CD14-positive monocyte (primary cell): ENCODE results near the gene LPCAT4. TPM values are rescaled to one million over a fixed set of nuclear protein-coding genes. Genes with fewer than 3 reads are reported as not detected.

Experiments
- DNase-seq, 3 donors: peaks; one replicate each; pipeline ENCODE4 v3.0.0-alpha.2; 2011 to 2022
- H2AFZ ChIP-seq: 2 replicates; pipeline ENCODE4 v1.6.0; 2012; ENCODE audit warnings: mild to moderate bottlenecking, low read depth, low read length, inconsistent platforms; ENCODE audit not compliant: insufficient read depth, poor library complexity, severe bottlenecking
- H3K27ac ChIP-seq, 2 donors: 1 replicate in 1 of 2; 2 replicates in 1 of 2; pipeline ENCODE4 v1.5.1; 2012 to 2013; ENCODE audit warnings: low read length in 2 of 2, control low read depth in 1 of 2, inconsistent platforms in 1 of 2, low read depth in 1 of 2, mild to moderate bottlenecking in 1 of 2
- H3K27me3 ChIP-seq, 2 donors: one replicate each; pipeline versions ENCODE4 v1.6.0 to v1.6.1; 2011 to 2013; ENCODE audit warnings: low read length in 2 of 2; ENCODE audit not compliant: control insufficient read depth in 2 of 2, insufficient read depth in 2 of 2
- H3K36me3 ChIP-seq, 2 donors: replicated peaks in 1 of 2; 1 replicate in 1 of 2; 2 replicates in 1 of 2; pipeline versions ENCODE4 v1.5.1 to v1.6.1; 2012 to 2013; ENCODE audit warnings: low read length in 2 of 2, control low read depth in 1 of 2, inconsistent platforms in 1 of 2, mild to moderate bottlenecking in 1 of 2; ENCODE audit not compliant: insufficient read depth in 2 of 2, control insufficient read depth in 1 of 2
- H3K4me1 ChIP-seq, 2 donors: 1 replicate in 1 of 2; 2 replicates in 1 of 2; pipeline versions ENCODE4 v1.5.1 to v1.6.1; 2012 to 2013; ENCODE audit warnings: low read length in 2 of 2, control low read depth in 1 of 2, inconsistent platforms in 1 of 2, mild to moderate bottlenecking in 1 of 2, moderate library complexity in 1 of 2; ENCODE audit not compliant: insufficient read depth in 2 of 2, control insufficient read depth in 1 of 2
- H3K4me2 ChIP-seq: replicated peaks from 2 replicates; pipeline ENCODE3; 2012; ENCODE audit warnings: low read length, moderate library complexity, mild to moderate bottlenecking; ENCODE audit not compliant: poor library complexity, severe bottlenecking; ENCODE audit errors: extremely low read depth
- H3K4me3 ChIP-seq, 3 experiments: fragments of 200-600 bp in 1 of 3; sonication (generic) in 1 of 3; replicated peaks in 1 of 3; 1 replicate in 2 of 3; 2 replicates in 1 of 3; pipeline ENCODE4 v1.5.1; 2011 to 2013; ENCODE audit warnings: low read length in 3 of 3, mild to moderate bottlenecking in 3 of 3, control low read depth in 2 of 3, low read depth in 2 of 3, inconsistent platforms in 1 of 3, moderate library complexity in 1 of 3
- H3K79me2 ChIP-seq: 2 replicates; pipeline ENCODE4 v1.6.0; 2012; ENCODE audit warnings: mild to moderate bottlenecking, control low read depth, inconsistent platforms, low read length, moderate library complexity; ENCODE audit not compliant: insufficient read depth
- H3K9ac ChIP-seq: 2 replicates; pipeline ENCODE4 v1.6.0; 2017; ENCODE audit warnings: low read length, mild to moderate bottlenecking; ENCODE audit not compliant: insufficient read depth, poor library complexity, severe bottlenecking
- H3K9me3 ChIP-seq, 2 donors: replicated peaks in 1 of 2; 1 replicate in 1 of 2; 2 replicates in 1 of 2; pipeline versions ENCODE4 v1.5.1 to v1.6.1; 2012 to 2013; ENCODE audit warnings: low read length in 2 of 2, control low read depth in 1 of 2; ENCODE audit not compliant: control insufficient read depth in 1 of 2, insufficient read depth in 1 of 2
- H4K20me1 ChIP-seq: 2 replicates; pipeline ENCODE4 v1.6.0; 2012; ENCODE audit warnings: mild to moderate bottlenecking, low read length, control low read depth, moderate library complexity; ENCODE audit not compliant: insufficient read depth
- H3K27ac Mint-ChIP-seq, 7 donors: one replicate each; pipeline ENCODE4 v1.8.0; 2020; ENCODE audit warnings: mild to moderate bottlenecking in 7 of 7, mixed read lengths in 7 of 7, moderate library complexity in 6 of 7, inconsistent platforms in 2 of 7
- H3K27me3 Mint-ChIP-seq, 3 donors: one replicate each; pipeline ENCODE4 v1.8.0; 2021 to 2022; ENCODE audit warnings: low read depth in 3 of 3, mild to moderate bottlenecking in 3 of 3, mixed read lengths in 3 of 3, moderate library complexity in 3 of 3, inconsistent platforms in 1 of 3
- H3K36me3 Mint-ChIP-seq, 2 donors: one replicate each; pipeline ENCODE4 v1.8.0; 2020; ENCODE audit warnings: mixed read lengths in 2 of 2, inconsistent platforms in 1 of 2, mild to moderate bottlenecking in 1 of 2
- H3K4me1 Mint-ChIP-seq: one replicate; pipeline ENCODE4 v1.8.0; 2020; ENCODE audit warnings: mild to moderate bottlenecking, mixed read lengths
- H3K4me3 Mint-ChIP-seq, 2 donors: one replicate each; pipeline ENCODE4 v1.8.0; 2020; ENCODE audit warnings: mild to moderate bottlenecking in 2 of 2, mixed read lengths in 2 of 2, moderate library complexity in 1 of 2
- H3K9me3 Mint-ChIP-seq, 7 donors: one replicate each; pipeline ENCODE4 v1.8.0; 2020 to 2022; ENCODE audit warnings: mixed read lengths in 7 of 7, mild to moderate bottlenecking in 6 of 7, moderate library complexity in 6 of 7, inconsistent platforms in 2 of 7
- CTCF ChIP-seq: fragments of 200-600 bp; IDR thresholded peaks from one replicate; pipeline ENCODE4 v1.8.0; 2022; ENCODE audit warnings: antibody characterized with exemption, mild to moderate bottlenecking
- WGBS: methylation state at CpG from one replicate; pipeline ENCODE4 v1.1.5; 2013; ENCODE audit warnings: missing lambda C conversion rate; ENCODE audit not compliant: insufficient coverage; 5-methylcytosine and 5-hydroxymethylcytosine counted together
- intact Hi-C, 2 donors: fragments of 100-400 bp; cut with micrococcal nuclease; formaldehyde crosslinking; loops; one replicate each; pipeline versions ENCODE4 v1.15.0 to v1.15.1; 2023
- polyA plus RNA-seq, 3 donors: library from polyadenylated mRNA; depleted of rRNA in 1 of 3; unstranded in 2 of 3; stranded (reverse) in 1 of 3; fragments of 300-500 nt in 2 of 3; fragments of >200 nt in 1 of 3; fragmentation: Illumina TruSeq in 2 of 3; gene quantifications; 1 replicate in 2 of 3; 2 replicates in 1 of 3; pipeline ENCODE4 v1.2.3, GENCODE V29; 2012 to 2021

LPCAT4 gene
- polyA plus RNA-seq, 3 donors: 3.3 to 39.5 (median 4.2) TPM

DNA sequence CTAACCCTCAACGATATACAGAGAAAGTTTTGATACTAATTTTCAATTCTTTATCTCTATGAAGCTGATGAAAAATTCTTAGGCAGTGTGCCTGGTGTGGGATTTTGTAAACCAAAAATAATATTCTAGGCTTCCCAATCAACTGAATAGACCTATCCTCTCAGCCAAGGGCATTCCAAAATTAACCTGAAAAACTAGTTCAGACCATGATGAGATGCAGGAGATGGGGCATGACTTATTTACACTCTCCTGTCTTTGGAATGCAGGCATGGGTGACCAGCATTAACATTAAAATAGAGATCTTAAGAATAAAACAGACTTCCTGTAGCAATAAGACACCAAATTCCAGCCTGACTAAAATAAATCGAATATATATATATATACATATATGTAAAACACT lies 7.8 kb upstream of the LPCAT4 start:
- Histone ChIP-seq H3K9me3 (no peaks in the 10 kb centered on the region), H3K27ac (no peak overlapping the region), H3K4me1 (no peaks in the 10 kb centered on the region), H2AFZ (no peak overlapping the region), H3K9ac (no peak overlapping the region), H3K79me2 (no peaks in the 10 kb centered on the region), H3K27me3 (no peaks in the 10 kb centered on the region), H4K20me1 (no peaks in the 10 kb centered on the region), H3K4me3 (no peak overlapping the region), H3K36me3 (no peaks in the 10 kb centered on the region), H3K4me2 (no peak overlapping the region)
- no CpG with 5 or more reads among the region's 2 CpGs for WGBS
- Mint-ChIP-seq H3K27me3 (peaks cover 2 to 7% (median 3%) of the 10 kb centered on the region in 3 donors), H3K4me3 (no peak overlapping the region), H3K27ac (no peak overlapping the region), H3K4me1 (peaks cover 5% of the 10 kb centered on the region), H3K9me3 (peaks cover 0 to 6% (median 0%) of the 10 kb centered on the region in 7 donors), H3K36me3 (no peaks in the 10 kb centered on the region)
- DNase-seq: no peak
- intact Hi-C loops: no loop called here
- no peak for TF ChIP-seq CTCF

DNA sequence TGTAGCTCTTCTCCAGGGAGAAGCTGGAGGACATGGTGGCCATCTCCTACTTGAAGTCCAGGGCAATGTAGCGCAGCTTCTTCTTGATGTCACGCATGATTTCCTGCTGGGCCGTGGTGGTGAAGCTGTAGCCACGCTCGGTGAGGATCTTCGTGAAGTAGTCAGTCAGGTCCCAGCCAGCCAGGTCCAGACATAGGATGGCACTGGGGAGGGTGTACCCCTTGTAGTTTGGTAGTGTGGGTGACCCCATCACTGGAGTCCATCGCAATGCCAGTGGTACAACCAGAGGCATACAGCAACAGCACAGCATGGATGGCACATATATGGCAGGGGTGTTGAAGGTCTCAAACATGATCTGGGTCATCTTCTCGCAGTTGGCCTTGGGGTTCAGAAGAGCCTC lies 7.0 kb upstream of the LPCAT4 start:
- Histone ChIP-seq H3K4me1 (no peaks in the 10 kb centered on the region), H3K27ac (no peak overlapping the region), H2AFZ (no peak overlapping the region), H3K36me3 (no peaks in the 10 kb centered on the region), H3K4me3 (no peak overlapping the region), H4K20me1 (no peaks in the 10 kb centered on the region), H3K9ac (no peak overlapping the region), H3K4me2 (no peak overlapping the region), H3K27me3 (no peaks in the 10 kb centered on the region), H3K79me2 (no peaks in the 10 kb centered on the region), H3K9me3 (no peaks in the 10 kb centered on the region)
- no peak for DNase-seq
- Mint-ChIP-seq H3K4me3 (no peak overlapping the region), H3K27ac (no peak overlapping the region), H3K36me3 (no peaks in the 10 kb centered on the region), H3K9me3 (peaks cover 0 to 6% (median 0%) of the 10 kb centered on the region in 7 donors), H3K27me3 (peaks cover 2 to 7% (median 3%) of the 10 kb centered on the region in 3 donors), H3K4me1 (peaks cover 5% of the 10 kb centered on the region)
- WGBS: 97% methylated on average over 8 of the region's 8 CpGs
- TF ChIP-seq CTCF: no peak
- intact Hi-C loops: no loop called here
